Mesenchymal stem cell (in vitro differentiated cells and primary cell): ENCODE data around the gene ZBTB49. TPM values are rescaled to one million over a fixed set of nuclear protein-coding genes. Genes with fewer than 3 reads are reported as not detected.

Source experiments
- DNase-seq: peaks from one replicate; pipeline ENCODE4 v3.0.0-alpha.2; 2013
- H2AFZ ChIP-seq: one replicate; pipeline ENCODE4 v1.6.1; 2013; ENCODE audit warnings: low read depth, mild to moderate bottlenecking, control low read depth, inconsistent platforms, low read length, moderate library complexity
- H2AK5ac ChIP-seq: 2 replicates; pipeline ENCODE4 v1.6.1; 2013; ENCODE audit warnings: low read length, moderate library complexity, mild to moderate bottlenecking, inconsistent platforms; ENCODE audit not compliant: severe bottlenecking
- H2BK120ac ChIP-seq: one replicate; pipeline ENCODE4 v1.6.1; 2013; ENCODE audit warnings: low read depth, mild to moderate bottlenecking, inconsistent platforms, low read length, moderate library complexity
- H2BK12ac ChIP-seq, 2 experiments: one replicate each; pipeline ENCODE4 v1.6.1; 2013; ENCODE audit warnings: inconsistent platforms in 2 of 2, low read length in 2 of 2, mild to moderate bottlenecking in 2 of 2, moderate library complexity in 2 of 2, control low read depth in 1 of 2
- H2BK15ac ChIP-seq: one replicate; pipeline ENCODE4 v1.6.1; 2013; ENCODE audit warnings: mild to moderate bottlenecking, low read depth, inconsistent platforms; ENCODE audit not compliant: poor library complexity, severe bottlenecking
- H2BK5ac ChIP-seq: 2 replicates; pipeline ENCODE4 v1.6.1; 2013; ENCODE audit warnings: low read depth, mild to moderate bottlenecking, low read length, control low read depth, inconsistent platforms; ENCODE audit not compliant: poor library complexity, severe bottlenecking
- H3K14ac ChIP-seq, 2 experiments: one replicate each; pipeline ENCODE4 v1.6.1; 2013; ENCODE audit warnings: inconsistent platforms in 2 of 2, low read length in 2 of 2, control low read depth in 1 of 2, mild to moderate bottlenecking in 1 of 2, moderate library complexity in 1 of 2
- H3K18ac ChIP-seq, 2 experiments: one replicate each; pipeline ENCODE4 v1.6.1; 2013; ENCODE audit warnings: inconsistent platforms in 2 of 2, low read length in 2 of 2, control low read depth in 1 of 2, low read depth in 1 of 2, mild to moderate bottlenecking in 1 of 2
- H3K23ac ChIP-seq, 2 experiments: one replicate each; pipeline ENCODE4 v1.6.1; 2013; ENCODE audit warnings: inconsistent platforms in 2 of 2, low read length in 2 of 2, mild to moderate bottlenecking in 2 of 2, moderate library complexity in 2 of 2, control low read depth in 1 of 2
- H3K27ac ChIP-seq: 2 replicates; pipeline ENCODE4 v1.5.1; 2013; ENCODE audit warnings: mild to moderate bottlenecking, moderate library complexity, low read length, control low read depth, inconsistent platforms; ENCODE audit not compliant: poor library complexity, severe bottlenecking
- H3K27me3 ChIP-seq, 2 experiments: 2 replicates each; pipeline versions ENCODE4 v1.6.1 to v1.7.0; 2013; ENCODE audit warnings: low read length in 2 of 2, mild to moderate bottlenecking in 2 of 2, moderate library complexity in 2 of 2, control low read depth in 1 of 2, inconsistent platforms in 1 of 2; ENCODE audit not compliant: control insufficient read depth in 1 of 2, insufficient read depth in 1 of 2
- H3K36me3 ChIP-seq, 2 experiments: 2 replicates each; pipeline versions ENCODE4 v1.6.1 to v1.7.0; 2013; ENCODE audit warnings: low read length in 2 of 2, control low read depth in 1 of 2, inconsistent platforms in 1 of 2, low read depth in 1 of 2, mild to moderate bottlenecking in 1 of 2; ENCODE audit not compliant: insufficient read depth in 2 of 2, control insufficient read depth in 1 of 2
- H3K4ac ChIP-seq, 2 experiments: one replicate each; pipeline ENCODE4 v1.6.1; 2013; ENCODE audit warnings: inconsistent platforms in 2 of 2, low read length in 2 of 2, mild to moderate bottlenecking in 2 of 2, moderate library complexity in 2 of 2, control low read depth in 1 of 2, low read depth in 1 of 2
- H3K4me1 ChIP-seq: 2 replicates; pipeline ENCODE4 v1.6.1; 2013; ENCODE audit warnings: low read depth, low read length, control low read depth; ENCODE audit not compliant: control insufficient read depth, insufficient read depth
- H3K4me2 ChIP-seq: 2 replicates; pipeline ENCODE4 v1.6.1; 2013; ENCODE audit warnings: low read length, mild to moderate bottlenecking, inconsistent platforms; ENCODE audit not compliant: poor library complexity, severe bottlenecking
- H3K4me3 ChIP-seq, 2 experiments: 2 replicates each; pipeline versions ENCODE4 v1.5.1 to v1.7.0; 2013; ENCODE audit warnings: low read length in 2 of 2, mild to moderate bottlenecking in 2 of 2, control low read depth in 1 of 2, low read depth in 1 of 2; ENCODE audit not compliant: insufficient read depth in 1 of 2
- H3K79me1 ChIP-seq: replicated peaks from 2 replicates; pipeline ENCODE4 v1.6.1; 2013; ENCODE audit warnings: mild to moderate bottlenecking, control low read depth, low read length, inconsistent platforms; ENCODE audit not compliant: poor library complexity, severe bottlenecking
- H3K9ac ChIP-seq: 2 replicates; pipeline ENCODE4 v1.7.0; 2013; ENCODE audit warnings: mild to moderate bottlenecking, low read length, moderate library complexity
- H3K9me3 ChIP-seq: 2 replicates; pipeline ENCODE4 v1.7.0; 2013; ENCODE audit warnings: mild to moderate bottlenecking, low read length; ENCODE audit not compliant: control insufficient read depth
- H4K8ac ChIP-seq: one replicate; pipeline ENCODE4 v1.6.1; 2013; ENCODE audit warnings: inconsistent platforms, mild to moderate bottlenecking, low read length, moderate library complexity
- H4K91ac ChIP-seq: one replicate; pipeline ENCODE4 v1.6.1; 2013; ENCODE audit warnings: mild to moderate bottlenecking, low read length, inconsistent platforms
- WGBS: methylation state at CpG from one replicate; pipeline ENCODE4 v1.1.7; 2013; ENCODE audit warnings: mixed read lengths; 5-methylcytosine and 5-hydroxymethylcytosine counted together
- polyA plus RNA-seq, 2 experiments: library from polyadenylated mRNA; stranded (reverse); fragments of 200-250 nt; gene quantifications; one replicate each; pipeline ENCODE4 v1.2.3, GENCODE V29; 2013

The ZBTB49 gene, protein sequence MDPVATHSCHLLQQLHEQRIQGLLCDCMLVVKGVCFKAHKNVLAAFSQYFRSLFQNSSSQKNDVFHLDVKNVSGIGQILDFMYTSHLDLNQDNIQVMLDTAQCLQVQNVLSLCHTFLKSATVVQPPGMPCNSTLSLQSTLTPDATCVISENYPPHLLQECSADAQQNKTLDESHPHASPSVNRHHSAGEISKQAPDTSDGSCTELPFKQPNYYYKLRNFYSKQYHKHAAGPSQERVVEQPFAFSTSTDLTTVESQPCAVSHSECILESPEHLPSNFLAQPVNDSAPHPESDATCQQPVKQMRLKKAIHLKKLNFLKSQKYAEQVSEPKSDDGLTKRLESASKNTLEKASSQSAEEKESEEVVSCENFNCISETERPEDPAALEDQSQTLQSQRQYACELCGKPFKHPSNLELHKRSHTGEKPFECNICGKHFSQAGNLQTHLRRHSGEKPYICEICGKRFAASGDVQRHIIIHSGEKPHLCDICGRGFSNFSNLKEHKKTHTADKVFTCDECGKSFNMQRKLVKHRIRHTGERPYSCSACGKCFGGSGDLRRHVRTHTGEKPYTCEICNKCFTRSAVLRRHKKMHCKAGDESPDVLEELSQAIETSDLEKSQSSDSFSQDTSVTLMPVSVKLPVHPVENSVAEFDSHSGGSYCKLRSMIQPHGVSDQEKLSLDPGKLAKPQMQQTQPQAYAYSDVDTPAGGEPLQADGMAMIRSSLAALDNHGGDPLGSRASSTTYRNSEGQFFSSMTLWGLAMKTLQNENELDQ
- 2.6 TPM for polyA plus RNA-seq (2013, experiment 1 of 2)
- polyA plus RNA-seq (2013, experiment 2 of 2), result 2.3 TPM

DNA sequence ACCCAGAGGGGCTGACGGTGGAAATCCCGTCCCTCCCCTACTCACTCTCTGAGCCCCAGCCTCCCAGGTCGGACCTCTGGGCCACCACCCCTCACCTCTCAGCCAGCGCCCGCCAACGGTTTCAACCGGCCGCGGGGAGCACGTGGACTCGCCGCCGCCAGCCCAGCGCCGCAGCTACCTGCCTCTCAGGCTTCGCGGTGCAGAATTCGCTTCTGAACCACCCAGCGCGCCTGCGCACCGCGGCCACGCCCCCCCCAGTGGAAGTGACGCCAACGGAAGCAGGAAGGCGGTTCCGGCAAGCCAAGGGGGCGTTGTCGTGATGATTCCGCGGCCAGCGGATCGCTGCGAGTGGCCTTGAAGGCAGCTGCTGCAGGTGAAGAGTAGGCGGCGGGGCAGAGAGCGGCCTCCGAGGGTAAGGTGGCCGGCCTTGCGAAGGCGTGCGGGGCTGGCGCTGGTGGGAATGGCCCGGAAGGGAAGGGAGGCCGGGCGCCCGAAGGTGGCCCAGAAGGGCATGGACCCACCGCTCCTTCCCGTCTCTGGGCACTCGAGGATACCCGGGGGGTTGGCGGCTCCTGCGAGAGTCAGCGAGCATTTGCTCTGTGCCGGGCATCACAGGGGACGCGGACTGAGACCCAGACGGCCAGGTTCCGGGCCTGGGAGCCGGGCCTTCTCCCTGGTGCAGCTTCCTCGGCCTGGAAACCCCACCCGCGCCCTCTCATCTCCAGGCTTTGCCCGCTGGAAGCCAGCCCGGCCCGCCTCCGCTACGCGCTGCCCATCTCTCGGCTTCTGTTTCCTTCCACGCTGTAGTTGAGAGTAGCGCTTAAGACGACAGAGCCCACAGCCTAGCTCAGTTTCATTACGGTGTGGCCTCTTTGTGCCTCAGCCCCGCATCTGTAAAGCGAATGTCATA lies at the start of gene ZBTB49, which contains the start of gene LYAR:
Gene ZBTB49 (plus strand): TSS at position 311 of the 910 bp plus-strand sequence. CDS start 9,695 bp downstream, outside the sequence.
Gene LYAR (minus strand): TSS at position 214 of the 910 bp plus-strand sequence. CDS start 6,412 bp downstream, outside the sequence.
- H2BK12ac ChIP-seq, result no peak within 1 kb of the TSS
- WGBS, result under 1% methylated on average over 77 of the region's 77 CpGs
- peak within 1 kb of the TSS; percentile 94 for H2AFZ ChIP-seq
- peak within 1 kb of the TSS in 1 of 2 experiments; percentile 15 for H3K23ac ChIP-seq
- no peak within 1 kb of the TSS for H2BK5ac ChIP-seq
- peaks cover under 1 to 19% of the 10 kb centered on the region in 2 experiments for H3K36me3 ChIP-seq
- H3K14ac ChIP-seq, result peak within 1 kb of the TSS in 1 of 2 experiments; percentile 61
- peak within 1 kb of the TSS; percentile 80 for H4K8ac ChIP-seq
- H3K79me1 ChIP-seq, result peaks cover 40% of the 10 kb centered on the region
- DNase-seq, result peak; percentile 93
- H2BK15ac ChIP-seq, result peak within 1 kb of the TSS; percentile 76
- no peaks in the 10 kb centered on the region for H3K27me3 ChIP-seq
- peak within 1 kb of the TSS; percentile 84 for H3K4me2 ChIP-seq
- H3K9ac ChIP-seq, result peak within 1 kb of the TSS; percentile 94
- H3K27ac ChIP-seq, result no peak within 1 kb of the TSS
- no peak within 1 kb of the TSS for H2BK120ac ChIP-seq
- peak within 1 kb of the TSS in 1 of 2 experiments; percentile 67 for H3K18ac ChIP-seq
- H3K4me3 ChIP-seq, result peak within 1 kb of the TSS; percentile 80 to 95
- peaks cover 8% of the 10 kb centered on the region for H3K4me1 ChIP-seq
- H4K91ac ChIP-seq, result peak within 1 kb of the TSS; percentile 35
- no peaks in the 10 kb centered on the region for H3K9me3 ChIP-seq
- H2AK5ac ChIP-seq, result no peak within 1 kb of the TSS
- no peak within 1 kb of the TSS for H3K4ac ChIP-seq

DNA sequence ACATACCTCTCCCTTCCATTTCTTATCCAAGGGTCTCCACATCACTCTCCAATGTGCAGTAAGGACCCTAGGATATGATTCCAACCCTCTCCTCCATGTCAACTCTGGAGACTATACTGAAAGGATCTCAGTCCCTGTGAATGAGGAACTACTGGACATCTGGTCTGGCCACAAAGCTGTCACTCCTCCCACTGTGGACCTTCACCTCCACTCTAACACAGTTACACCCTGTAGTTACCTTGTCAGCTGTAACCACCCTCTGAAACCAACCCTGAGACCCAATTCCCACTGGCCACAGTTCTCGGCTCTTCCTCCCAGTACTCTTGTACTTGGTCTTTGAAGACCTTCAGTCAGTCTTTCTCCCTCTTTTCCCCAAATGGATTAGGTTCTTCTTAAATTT lies 44.9 kb upstream of the ZBTB49 start:
- no peak overlapping the region for H2BK15ac ChIP-seq
- no peak overlapping the region for H2AFZ ChIP-seq
- WGBS, result 93% methylated on average over 1 of the region's 1 CpG
- no peak overlapping the region for H3K9ac ChIP-seq
- H3K4me2 ChIP-seq, result no peak overlapping the region
- H3K4me3 ChIP-seq, result no peak overlapping the region
- no peak overlapping the region for H2AK5ac ChIP-seq
- H4K91ac ChIP-seq, result no peak overlapping the region
- H2BK5ac ChIP-seq, result no peak overlapping the region
- H3K4ac ChIP-seq, result no peak overlapping the region
- H4K8ac ChIP-seq, result no peak overlapping the region
- no peaks in the 10 kb centered on the region for H3K9me3 ChIP-seq
- no peak overlapping the region for H3K23ac ChIP-seq
- no peak overlapping the region for H3K27ac ChIP-seq
- H3K14ac ChIP-seq, result no peak overlapping the region
- H3K27me3 ChIP-seq, result no peaks in the 10 kb centered on the region
- peaks cover 27 to 52% of the 10 kb centered on the region in 2 experiments for H3K36me3 ChIP-seq
- H3K79me1 ChIP-seq, result peaks cover 23% of the 10 kb centered on the region
- no peak overlapping the region for H3K18ac ChIP-seq
- DNase-seq, result no peak
- peaks cover 7% of the 10 kb centered on the region for H3K4me1 ChIP-seq
- H2BK12ac ChIP-seq, result no peak overlapping the region
- no peak overlapping the region for H2BK120ac ChIP-seq

DNA sequence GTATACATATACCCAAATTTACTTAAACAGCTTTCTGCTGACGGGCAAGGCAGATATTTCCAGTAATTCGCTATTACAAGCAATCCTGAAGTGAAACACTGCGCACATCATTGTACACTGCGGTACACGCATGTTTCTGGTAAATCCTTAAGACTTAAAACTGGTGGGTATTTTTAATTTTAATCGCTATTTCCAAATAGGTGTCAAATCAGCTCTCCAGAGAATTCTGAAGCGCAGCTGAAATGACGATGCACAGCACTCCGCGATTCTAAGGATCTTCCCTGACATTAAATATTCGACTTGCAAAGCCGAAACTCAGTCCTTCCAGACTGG lies 42.4 kb upstream of the ZBTB49 start:
- Histone ChIP-seq H3K9me3 (no peaks in the 10 kb centered on the region), H2BK120ac (peak overlapping the region; percentile 65), H3K4me3 (peak overlapping the region; percentile 89 to 97), H3K23ac (peak overlapping the region in 1 of 2 experiments; percentile 98), H2BK15ac (no peak overlapping the region), H2BK12ac (peak overlapping the region in 1 of 2 experiments; percentile 48), H3K27ac (no peak overlapping the region), H2BK5ac (no peak overlapping the region), H2AFZ (peak overlapping the region; percentile 99), H3K9ac (peak overlapping the region; percentile 96), H4K8ac (peak overlapping the region; percentile 95), H3K4me1 (peaks cover 7% of the 10 kb centered on the region), H3K14ac (peak overlapping the region in 1 of 2 experiments; percentile 94), H3K18ac (peak overlapping the region; percentile 81 to 98), H4K91ac (peak overlapping the region; percentile 64), H3K4ac (peak overlapping the region; percentile 15 to 95), H3K79me1 (peaks cover 22% of the 10 kb centered on the region), H3K4me2 (peak overlapping the region; percentile 57), H2AK5ac (no peak overlapping the region), H3K27me3 (peaks cover 0 to 5% of the 10 kb centered on the region in 2 experiments), H3K36me3 (peaks cover 20 to 31% of the 10 kb centered on the region in 2 experiments)
- WGBS, result 0% methylated on average over 11 of the region's 12 CpGs
- no peak for DNase-seq
